ENCODE measurements around the gene TCOF1.

The TCOF1 gene

DNA sequence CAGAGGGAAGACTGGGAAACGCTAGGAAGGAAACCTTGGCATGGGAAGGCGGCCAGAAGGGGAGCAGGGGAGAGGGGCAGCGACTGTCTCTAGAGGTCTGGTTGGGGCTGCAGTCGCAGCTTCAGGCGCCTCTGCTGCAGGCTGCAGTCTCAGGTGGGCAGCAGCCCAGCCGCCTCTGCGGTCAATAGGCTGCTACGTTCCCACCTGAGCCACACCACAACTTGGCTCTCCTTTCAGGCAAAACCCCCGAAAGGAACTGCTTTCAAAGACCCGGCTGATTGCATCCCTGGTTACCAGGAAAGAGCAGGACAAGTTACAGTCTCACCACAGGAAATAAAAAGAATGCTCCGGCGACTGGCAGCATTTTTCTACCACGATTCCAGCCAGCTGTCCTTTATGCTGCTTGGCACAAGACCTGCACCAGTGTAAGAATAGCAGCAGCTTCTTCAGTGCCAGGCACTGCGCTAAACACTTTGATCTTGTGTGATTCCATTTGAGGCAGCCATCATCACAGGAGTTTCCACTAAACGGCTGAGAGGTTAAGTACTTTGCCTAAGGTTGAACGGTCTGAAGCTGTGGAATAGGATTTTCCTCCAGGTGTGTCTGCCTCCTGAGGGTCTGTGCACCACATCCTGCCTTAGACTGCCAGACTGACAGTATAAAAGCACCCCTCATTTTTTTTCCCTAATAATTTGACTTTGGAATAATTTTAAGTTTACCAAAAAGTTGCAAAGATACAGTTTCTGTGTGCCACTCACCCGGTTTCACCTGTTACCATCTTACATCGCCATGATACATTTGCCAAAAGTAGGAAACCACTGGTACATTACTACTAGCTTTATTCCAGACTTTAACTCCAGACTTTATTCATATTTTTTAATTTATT, 84.6 kb downstream of the TCOF1 start:
- H3K27ac ChIP-seq, result peak overlapping the region; percentile 29; the same call in 1 of the 2 replicates
- TF ChIP-seq CTCF (conservative IDR thresholded peaks at IDR 0.05) (no peak), ZFX (IDR thresholded peaks at IDR 0.05) (no peak)

GRCh38 chr5:150442699-150443080, 85.2 kb downstream of the TCOF1 start:
- no peak overlapping the region for H3K27ac ChIP-seq
- no peak for TF ChIP-seq ZFX (IDR thresholded peaks at IDR 0.05)
- no peak for TF ChIP-seq CTCF (conservative IDR thresholded peaks at IDR 0.05)

DNA sequence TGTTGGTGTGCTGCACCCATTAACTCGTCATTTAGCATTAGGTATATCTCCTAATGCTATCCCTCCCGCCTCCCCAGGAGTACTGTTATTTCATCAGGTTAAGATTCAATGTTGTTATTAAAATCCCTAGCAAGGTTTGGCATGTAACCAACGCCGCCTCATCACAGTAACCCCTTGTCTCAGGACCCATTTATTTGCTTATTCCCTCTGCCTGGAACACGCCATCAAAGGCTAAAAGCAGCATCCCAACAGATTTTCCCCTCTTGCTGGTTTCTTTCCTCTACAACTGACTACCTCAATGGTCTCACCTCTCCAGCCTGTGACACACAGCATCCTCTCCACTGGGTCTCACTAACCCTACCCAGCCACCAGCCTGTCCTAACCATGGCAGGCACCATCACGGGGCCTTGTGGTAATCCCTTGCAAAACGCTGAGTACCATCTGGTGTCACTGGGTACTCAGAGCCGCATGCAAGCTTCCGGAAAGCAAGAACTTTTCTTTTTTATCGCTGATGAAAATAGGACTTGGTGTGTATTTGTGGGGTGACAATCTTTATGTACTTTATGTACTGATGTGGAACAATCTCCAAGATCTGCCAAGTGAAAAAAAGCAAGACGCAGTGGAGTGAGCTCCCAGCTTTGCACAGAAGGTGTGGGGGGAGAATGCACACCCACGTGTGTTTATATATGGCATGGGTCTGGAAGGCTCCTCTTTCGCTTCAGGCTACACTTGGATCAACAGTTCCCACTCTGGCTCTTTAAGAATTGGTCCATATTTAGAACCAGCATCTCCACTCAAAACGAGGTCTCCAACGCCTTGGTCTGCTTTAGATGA, 86.0 kb downstream of the TCOF1 start:
- H3K27ac ChIP-seq, result no peak overlapping the region
- no peak for TF ChIP-seq CTCF (conservative IDR thresholded peaks at IDR 0.05)
- TF ChIP-seq ZFX (IDR thresholded peaks at IDR 0.05), result no peak

DNA sequence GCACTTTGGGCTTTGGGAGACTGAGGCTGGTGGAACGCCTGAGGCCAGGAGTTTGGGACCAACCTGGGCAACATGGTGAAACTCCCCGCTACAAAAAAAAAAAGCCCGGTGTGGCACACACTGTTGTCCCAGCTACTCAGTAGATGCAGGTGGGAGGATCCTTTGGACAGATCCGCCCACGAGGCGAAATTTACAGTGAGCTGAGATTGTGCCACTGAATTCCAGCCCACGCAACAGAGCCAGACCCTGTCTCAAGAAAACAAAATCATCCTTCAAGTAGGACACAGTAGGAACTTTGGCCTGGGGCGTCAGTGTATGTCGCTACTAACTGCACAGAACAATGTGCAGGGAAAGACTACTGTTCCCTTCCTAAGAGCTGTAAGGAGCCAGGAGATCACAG, 87.3 kb downstream of the TCOF1 start:
- TF ChIP-seq ZFX (IDR thresholded peaks at IDR 0.05), result no peak
- no peak for TF ChIP-seq CTCF (conservative IDR thresholded peaks at IDR 0.05)

DNA sequence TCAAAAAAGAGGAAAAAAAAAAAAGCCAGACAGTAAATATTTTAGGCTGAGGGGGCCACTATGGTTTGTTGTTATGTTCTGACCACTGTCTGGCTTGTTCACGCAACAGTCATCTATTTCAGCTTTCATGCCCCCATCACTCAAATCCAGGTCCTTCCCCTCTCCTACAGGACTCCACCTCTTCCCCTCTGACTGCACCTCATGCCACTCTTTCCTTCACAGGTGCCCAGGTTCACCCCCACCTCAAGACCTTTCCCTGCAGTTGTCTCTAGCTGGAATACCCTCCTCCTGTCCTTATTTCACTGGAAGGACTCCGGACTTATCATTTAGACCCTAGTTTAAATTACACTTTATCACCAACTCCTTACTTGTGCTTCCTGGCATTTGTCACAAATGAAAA, 88.6 kb downstream of the TCOF1 start:
- H3K27ac ChIP-seq, result no peak overlapping the region

More for the DNA sequence above, 87.3 kb downstream of the TCOF1 start:
- H3K27ac ChIP-seq, result no peak overlapping the region

DNA sequence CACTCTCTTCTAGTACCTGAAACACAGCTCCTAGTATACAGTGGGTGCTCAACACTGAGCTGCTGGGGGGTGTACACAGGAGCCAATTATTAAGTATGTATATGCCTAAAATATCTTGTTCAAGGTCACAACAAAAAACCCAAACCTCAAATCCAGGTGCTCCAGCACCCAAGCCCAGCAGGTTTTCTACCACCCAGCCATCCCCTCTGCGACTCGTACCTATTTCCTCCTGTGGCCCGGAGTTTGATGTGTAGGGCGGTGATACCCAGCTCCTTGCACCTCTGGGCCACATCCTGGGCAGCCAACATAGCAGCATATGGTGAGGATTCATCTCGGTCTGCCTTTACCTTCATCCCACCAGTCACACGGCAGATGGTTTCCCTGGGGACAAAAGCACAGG, 89.1 kb downstream of the TCOF1 start:
- 0 out of 2 replicates have a peak overlapping the region, but pooled peaks have one; percentile 93 for H3K27ac ChIP-seq
- TF ChIP-seq ZFX (IDR thresholded peaks at IDR 0.05) (no peak), CTCF (conservative IDR thresholded peaks at IDR 0.05) (no peak)

More for the DNA sequence above, 88.6 kb downstream of the TCOF1 start:
- TF ChIP-seq ZFX (IDR thresholded peaks at IDR 0.05) (no peak), CTCF (conservative IDR thresholded peaks at IDR 0.05) (no peak)

DNA sequence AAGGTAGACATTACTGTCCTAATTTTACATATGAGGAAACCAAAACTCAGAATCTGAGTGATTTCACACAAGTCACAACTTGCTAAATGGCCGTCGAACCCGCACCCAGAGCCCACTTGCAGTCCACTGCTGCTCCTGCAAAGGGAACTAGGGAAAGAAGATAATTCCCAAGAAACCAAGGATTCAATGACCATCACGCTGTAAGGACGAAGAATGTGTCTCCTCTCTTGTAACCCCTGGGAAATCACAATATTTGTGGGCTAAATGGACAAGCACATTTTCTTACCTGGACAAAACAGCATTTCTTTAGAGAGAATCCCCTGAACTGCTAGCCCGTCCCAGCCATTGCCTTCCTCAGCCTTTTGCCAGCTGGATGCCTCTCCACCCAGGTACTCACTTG, 89.7 kb downstream of the TCOF1 start:
- TF ChIP-seq CTCF (conservative IDR thresholded peaks at IDR 0.05) (no peak), ZFX (IDR thresholded peaks at IDR 0.05) (no peak)
- H3K27ac ChIP-seq, result peak overlapping the region; percentile 93; the same call in 1 of the 2 replicates

Data from C4-2B (cell line).